Sigmoid colon (tissue), 7 donors: ENCODE data around the gene PDE11A. TPM values are rescaled to one million over a fixed set of nuclear protein-coding genes. Genes with fewer than 3 reads are reported as not detected.
"Not testable (repeated sequence)": the region's sequence is repeated elsewhere in the genome, so short reads cannot be mapped to it uniquely, and the experiment has no call there.

Experiments
- DNase-seq: peaks from one replicate; pipeline ENCODE4 v3.0.0-alpha.2; 2019
- H3K27ac ChIP-seq, 4 donors: fragments of 200-600 bp; sonication (generic); one replicate each; pipeline ENCODE4 v1.5.1; 2016 to 2019; ENCODE audit warnings: mild to moderate bottlenecking in 1 of 4
- H3K27me3 ChIP-seq, 3 donors: fragments of 200-600 bp; sonication (generic); one replicate each; pipeline ENCODE4 v1.5.1; 2019; ENCODE audit warnings: mild to moderate bottlenecking in 1 of 3
- H3K36me3 ChIP-seq, 4 donors: fragments of 200-600 bp; sonication (generic); one replicate each; pipeline ENCODE4 v1.5.1; 2016 to 2019
- H3K4me1 ChIP-seq, 4 donors: fragments of 200-600 bp; sonication (generic); one replicate each; pipeline ENCODE4 v1.5.1; 2017 to 2019
- H3K4me3 ChIP-seq, 4 donors: fragments of 200-600 bp; sonication (generic); one replicate each; pipeline ENCODE4 v1.5.1; 2017 to 2019; ENCODE audit warnings: mild to moderate bottlenecking in 2 of 4, moderate library complexity in 1 of 4
- H3K9me3 ChIP-seq, 4 donors: fragments of 200-600 bp in 3 of 4; sonication (generic) in 3 of 4; one replicate each; pipeline versions ENCODE4 v1.5.1 to v1.6.1; 2013 to 2019
- EP300 ChIP-seq, 4 donors: sonication (generic); formaldehyde crosslinking; IDR thresholded peaks; one replicate each; pipeline ENCODE4 v1.6.1; 2017; ENCODE audit warnings: antibody characterized with exemption in 4 of 4
- POLR2A ChIP-seq, 2 donors: fragments of 450-650 bp; IDR thresholded peaks; one replicate each; pipeline ENCODE4 v1.6.1; 2016; ENCODE audit warnings: antibody characterized with exemption in 2 of 2, mild to moderate bottlenecking in 2 of 2, moderate library complexity in 2 of 2
- POLR2AphosphoS5 ChIP-seq, 4 donors: sonication (generic); formaldehyde crosslinking; IDR thresholded peaks; one replicate each; pipeline ENCODE4 v1.6.1; 2017; ENCODE audit warnings: antibody characterized with exemption in 4 of 4
- WGBS, 2 donors: extraction: QIAGEN DNeasy Blood & Tissue Kit; methylation state at CpG; one replicate each; pipeline ENCODE4 v1.1.7; 2013; 5-methylcytosine and 5-hydroxymethylcytosine counted together
- intact Hi-C: fragments of 100-400 bp; cut with DNase I; formaldehyde crosslinking; loops from one replicate; pipeline ENCODE4 v1.15.1; 2023
- polyA plus RNA-seq, 3 donors: library from polyadenylated mRNA; stranded (reverse); fragments of 200-250 nt; gene quantifications; one replicate each; pipeline ENCODE4 v1.2.3, GENCODE V29; 2013
- total RNA-seq, 4 donors: library from RNA; depleted of rRNA; stranded (reverse); fragments of >200 nt; gene quantifications; one replicate each; pipeline ENCODE4 v1.1.0, GENCODE V29; 2016
- TF ChIP-seq, protein P1 (sequence below), 4 experiments: fragments of 450-650 bp in 3 of 4; fragments of 200-600 bp in 1 of 4; IDR thresholded peaks; one replicate each; pipeline ENCODE4 v1.5.1; 2016 to 2019; ENCODE audit warnings: antibody characterized with exemption in 4 of 4, mild to moderate bottlenecking in 3 of 4, moderate library complexity in 2 of 4
- donor health status: healthy with polysubstance abuse.
- donor health status: Bipolar disorder and iron deficiency.
- donor health status: healthy.

Gene PDE11A
- total and polyA plus RNA-seq, 7 donors = 0.57 to 16.8 (median 4.3) TPM; not detected in 2

DNA sequence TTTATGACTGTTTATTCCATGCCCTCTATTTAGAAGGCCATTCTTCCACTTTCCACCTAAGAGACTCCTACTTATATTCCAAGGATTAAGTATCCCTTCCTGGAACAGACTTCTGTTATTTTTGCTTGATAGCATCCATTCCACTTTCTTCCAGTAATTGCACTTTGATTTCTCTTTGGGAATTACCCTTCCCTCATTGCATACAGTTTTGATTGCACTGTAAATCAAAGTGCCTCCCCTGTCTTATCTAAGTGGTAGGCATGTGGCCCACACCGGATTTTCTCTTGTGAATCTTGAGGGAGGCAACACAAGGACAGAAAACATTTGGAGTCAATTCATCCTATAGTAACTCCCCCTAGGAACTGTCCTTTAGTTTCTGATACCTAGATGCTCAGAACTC is 120.4 kb downstream of the PDE11A start:
- H3K9me3 ChIP-seq = peaks cover 0 to 4% (median under 1%) of the 10 kb centered on the region in 4 donors
- no peak for TF ChIP-seq POLR2A (IDR thresholded peaks at IDR 0.05)
- TF ChIP-seq, protein P1, sequence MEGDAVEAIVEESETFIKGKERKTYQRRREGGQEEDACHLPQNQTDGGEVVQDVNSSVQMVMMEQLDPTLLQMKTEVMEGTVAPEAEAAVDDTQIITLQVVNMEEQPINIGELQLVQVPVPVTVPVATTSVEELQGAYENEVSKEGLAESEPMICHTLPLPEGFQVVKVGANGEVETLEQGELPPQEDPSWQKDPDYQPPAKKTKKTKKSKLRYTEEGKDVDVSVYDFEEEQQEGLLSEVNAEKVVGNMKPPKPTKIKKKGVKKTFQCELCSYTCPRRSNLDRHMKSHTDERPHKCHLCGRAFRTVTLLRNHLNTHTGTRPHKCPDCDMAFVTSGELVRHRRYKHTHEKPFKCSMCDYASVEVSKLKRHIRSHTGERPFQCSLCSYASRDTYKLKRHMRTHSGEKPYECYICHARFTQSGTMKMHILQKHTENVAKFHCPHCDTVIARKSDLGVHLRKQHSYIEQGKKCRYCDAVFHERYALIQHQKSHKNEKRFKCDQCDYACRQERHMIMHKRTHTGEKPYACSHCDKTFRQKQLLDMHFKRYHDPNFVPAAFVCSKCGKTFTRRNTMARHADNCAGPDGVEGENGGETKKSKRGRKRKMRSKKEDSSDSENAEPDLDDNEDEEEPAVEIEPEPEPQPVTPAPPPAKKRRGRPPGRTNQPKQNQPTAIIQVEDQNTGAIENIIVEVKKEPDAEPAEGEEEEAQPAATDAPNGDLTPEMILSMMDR (IDR thresholded peaks at IDR 0.05) = no peak
- H3K27me3 ChIP-seq = no peaks in the 10 kb centered on the region
- no peak overlapping the region for H3K4me3 ChIP-seq
- no peak for DNase-seq
- H3K27ac ChIP-seq = no peak overlapping the region
- intact Hi-C loops = no loop called here
- no peaks in the 10 kb centered on the region for H3K36me3 ChIP-seq
- 14 to 52% methylated on average over 1 of the region's 1 CpG for WGBS, 2 donors
- H3K4me1 ChIP-seq = no peaks in the 10 kb centered on the region

DNA sequence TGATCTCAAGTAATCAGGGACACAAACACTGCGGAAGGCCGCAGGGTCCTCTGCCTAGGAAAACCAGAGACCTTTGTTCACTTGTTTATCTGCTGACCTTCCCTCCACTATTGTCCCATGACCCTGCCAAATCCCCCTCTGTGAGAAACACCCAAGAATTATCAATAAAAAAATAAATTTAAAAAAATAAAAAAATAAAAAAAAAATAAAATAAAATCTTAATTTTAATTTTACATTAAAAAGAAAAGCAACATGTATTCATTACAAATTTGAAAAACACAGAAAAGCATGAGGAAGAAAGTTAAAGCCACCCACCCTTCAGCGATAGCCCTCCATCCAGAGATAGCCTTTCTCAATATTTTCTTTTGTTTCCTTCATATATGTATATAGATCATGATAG is 125.0 kb downstream of the PDE11A start:
- DNase-seq, H3K27ac ChIP-seq, intact Hi-C loops, H3K27me3 ChIP-seq, H3K36me3 ChIP-seq, H3K9me3 ChIP-seq, H3K4me1 ChIP-seq, H3K4me3 ChIP-seq: not testable (repeated sequence)
- WGBS, 2 donors = 97 to 98% methylated on average over 1 of the region's 3 CpGs

DNA sequence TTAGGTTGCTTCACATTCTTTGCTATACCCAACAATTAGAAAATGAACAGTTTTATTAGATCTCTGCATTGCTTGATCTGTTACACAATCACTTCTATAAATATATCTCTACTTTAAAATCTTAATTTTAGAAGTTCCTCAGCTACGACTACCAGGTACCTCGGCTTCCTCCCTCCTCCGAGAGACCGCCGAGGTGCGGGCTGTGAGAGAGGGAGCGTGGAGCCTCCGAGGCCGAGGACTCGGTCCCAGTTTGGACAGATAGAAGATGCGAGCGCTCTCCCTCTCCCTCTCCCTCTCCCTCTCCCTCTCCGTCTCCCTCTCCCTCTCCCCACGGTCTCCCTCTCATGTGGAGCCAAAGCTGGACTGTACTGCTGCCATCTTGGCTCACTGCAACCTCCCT is 128.0 kb downstream of the PDE11A start:
- intact Hi-C loops, H3K27ac ChIP-seq, H3K4me1 ChIP-seq, DNase-seq, H3K36me3 ChIP-seq, H3K9me3 ChIP-seq, H3K27me3 ChIP-seq, H3K4me3 ChIP-seq: not testable (repeated sequence)
- WGBS, 2 donors = 97 to 98% methylated on average over 12 to 14 of the region's 14 CpGs

DNA sequence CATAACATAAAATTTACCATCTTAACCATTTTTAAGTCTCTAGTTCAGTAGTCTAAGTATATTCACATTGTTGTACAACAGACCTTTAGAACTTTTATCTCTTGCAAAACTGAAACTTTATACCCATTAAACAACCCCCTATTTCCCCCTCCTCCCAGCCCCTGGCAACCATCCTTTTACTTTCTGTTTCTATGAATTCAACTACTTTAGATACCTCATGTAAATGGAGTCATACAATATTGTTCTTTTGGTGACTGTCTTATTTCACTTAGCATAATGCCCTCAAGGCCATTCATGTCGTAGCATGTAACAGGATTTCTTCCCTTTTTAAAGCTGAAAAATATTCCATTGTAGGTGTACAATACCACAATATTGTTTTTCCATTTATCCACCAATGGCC is 129.8 kb downstream of the PDE11A start:
- intact Hi-C loops = no loop called here
- no peak overlapping the region for H3K27ac ChIP-seq
- TF ChIP-seq, protein P1 (IDR thresholded peaks at IDR 0.05) = no peak
- no peak for TF ChIP-seq POLR2A (IDR thresholded peaks at IDR 0.05)
- TF ChIP-seq EP300 (IDR thresholded peaks at IDR 0.05) = no peak
- no peak for TF ChIP-seq POLR2AphosphoS5 (IDR thresholded peaks at IDR 0.05)
- no peaks in the 10 kb centered on the region for H3K9me3 ChIP-seq
- no peaks in the 10 kb centered on the region for H3K36me3 ChIP-seq
- no peak for DNase-seq
- no peaks in the 10 kb centered on the region for H3K27me3 ChIP-seq
- no peak overlapping the region for H3K4me3 ChIP-seq
- 68 to 89% methylated on average over 1 of the region's 1 CpG for WGBS, 2 donors
- no peaks in the 10 kb centered on the region for H3K4me1 ChIP-seq

DNA sequence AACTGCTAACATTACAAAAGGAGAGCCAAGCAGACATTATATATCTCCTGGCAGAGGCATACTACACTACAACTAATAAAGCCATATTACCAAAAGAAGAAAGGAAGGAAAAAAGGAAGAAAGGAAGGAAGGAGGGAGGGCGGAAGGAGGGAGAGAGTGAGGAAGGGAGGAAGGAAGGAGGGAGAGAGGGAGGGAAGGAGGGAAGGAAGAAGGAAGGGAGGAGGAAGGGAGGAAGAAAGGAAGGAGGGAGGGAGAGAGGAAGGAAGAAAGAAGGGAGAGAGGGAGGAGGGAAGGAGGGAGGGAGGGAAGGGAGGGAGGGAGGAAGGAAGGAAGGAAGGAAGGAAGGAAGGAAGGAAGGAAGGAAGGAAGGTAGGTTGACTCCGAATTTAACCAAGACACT is 133.4 kb downstream of the PDE11A start:
- H3K4me1 ChIP-seq = no peaks in the 10 kb centered on the region
- H3K4me3 ChIP-seq = no peak overlapping the region
- H3K9me3 ChIP-seq = no peaks in the 10 kb centered on the region
- H3K36me3 ChIP-seq = no peaks in the 10 kb centered on the region
- WGBS, 2 donors = 87 to 89% methylated on average over 2 of the region's 2 CpGs
- TF ChIP-seq, protein P1 (IDR thresholded peaks at IDR 0.05) = no peak
- no peak for TF ChIP-seq POLR2A (IDR thresholded peaks at IDR 0.05)
- TF ChIP-seq EP300 (IDR thresholded peaks at IDR 0.05) = no peak
- no peak for TF ChIP-seq POLR2AphosphoS5 (IDR thresholded peaks at IDR 0.05)
- no peak overlapping the region for H3K27ac ChIP-seq
- intact Hi-C loops = no loop called here
- DNase-seq = no peak
- H3K27me3 ChIP-seq = no peaks in the 10 kb centered on the region

DNA sequence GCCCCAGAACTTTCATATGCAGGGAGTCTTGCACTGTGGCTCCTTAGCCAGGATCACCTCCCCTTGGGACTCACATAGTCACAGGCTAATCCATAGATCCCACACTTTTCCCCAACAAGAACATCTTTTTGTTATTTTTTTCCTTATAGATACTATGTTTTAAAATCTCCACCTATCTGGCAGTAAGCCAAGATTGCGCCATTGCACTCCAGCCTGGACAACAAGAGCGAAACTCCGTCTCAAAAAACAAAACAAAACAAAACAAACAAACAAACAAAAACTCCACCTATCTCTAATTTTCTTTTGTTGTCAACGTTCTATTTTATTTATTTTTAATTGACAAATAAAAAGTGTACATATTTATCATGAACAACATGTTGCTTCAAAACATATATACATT is 141.7 kb downstream of the PDE11A start:
- TF ChIP-seq, protein P1 (IDR thresholded peaks at IDR 0.05) = no peak
- TF ChIP-seq POLR2AphosphoS5 (IDR thresholded peaks at IDR 0.05) = no peak
- TF ChIP-seq POLR2A (IDR thresholded peaks at IDR 0.05) = no peak
- no peak for TF ChIP-seq EP300 (IDR thresholded peaks at IDR 0.05)

More for the DNA sequence above, 141.7 kb downstream of the PDE11A start:
- no peak overlapping the region for H3K27ac ChIP-seq
- intact Hi-C loops = no loop called here
- WGBS, 2 donors = 71 to 83% methylated on average over 4 of the region's 4 CpGs
- no peaks in the 10 kb centered on the region for H3K4me1 ChIP-seq
- no peak overlapping the region for H3K4me3 ChIP-seq
- H3K27me3 ChIP-seq = no peaks in the 10 kb centered on the region
- no peaks in the 10 kb centered on the region for H3K9me3 ChIP-seq
- no peaks in the 10 kb centered on the region for H3K36me3 ChIP-seq
- DNase-seq = no peak
